Lung (tissue), 12 donors: ENCODE results near the gene LY6G6D. TPM values are rescaled to one million over a fixed set of nuclear protein-coding genes. Genes with fewer than 3 reads are reported as not detected.

Experiments used
- ATAC-seq: fragments of 200-7000 bp; cut with Tn5 transposase; one replicate; pipeline ENCODE4 v1.9.1; 2020; ENCODE audit warnings: moderate number of reproducible peaks; ENCODE audit not compliant: insufficient read depth, low FRiP score
- DNase-seq, 3 donors: peaks; one replicate each; pipeline ENCODE4 v3.0.0-alpha.2; 2013 to 2017
- H3K27ac ChIP-seq, 2 donors: one replicate each; pipeline ENCODE4 v1.5.1; 2013; ENCODE audit warnings: mild to moderate bottlenecking in 2 of 2, moderate library complexity in 2 of 2, control low read depth in 1 of 2, inconsistent platforms in 1 of 2, low read depth in 1 of 2, low read length in 1 of 2
- H3K27me3 ChIP-seq, 3 donors: one replicate each; pipeline ENCODE4 v1.5.1; 2013; ENCODE audit warnings: low read length in 2 of 3; ENCODE audit not compliant: control insufficient read depth in 3 of 3, insufficient read depth in 3 of 3
- H3K36me3 ChIP-seq, 4 donors: one replicate each; pipeline ENCODE4 v1.5.1; 2013; ENCODE audit warnings: low read length in 4 of 4, mild to moderate bottlenecking in 1 of 4, moderate library complexity in 1 of 4; ENCODE audit not compliant: control insufficient read depth in 4 of 4, insufficient read depth in 4 of 4
- H3K4me1 ChIP-seq, 5 donors: one replicate each; pipeline ENCODE4 v1.5.1; 2013; ENCODE audit warnings: low read length in 5 of 5, mild to moderate bottlenecking in 2 of 5, moderate library complexity in 1 of 5; ENCODE audit not compliant: control insufficient read depth in 5 of 5, insufficient read depth in 5 of 5
- H3K4me3 ChIP-seq: one replicate; pipeline ENCODE4 v1.5.1; 2013; ENCODE audit warnings: mild to moderate bottlenecking, control low read depth, moderate library complexity
- H3K9ac ChIP-seq, 2 donors: one replicate each; pipeline ENCODE4 v1.5.1; 2013; ENCODE audit warnings: low read length in 2 of 2, control low read depth in 1 of 2; ENCODE audit not compliant: insufficient read depth in 1 of 2
- H3K9me3 ChIP-seq, 4 donors: one replicate each; pipeline ENCODE4 v1.5.1; 2013; ENCODE audit warnings: low read length in 3 of 4, mild to moderate bottlenecking in 1 of 4, moderate library complexity in 1 of 4; ENCODE audit not compliant: control insufficient read depth in 4 of 4, insufficient read depth in 3 of 4
- WGBS, 2 donors: extraction: QIAGEN DNeasy Blood & Tissue Kit; methylation state at CpG; one replicate each; pipeline ENCODE4 v1.1.7; 2013; 5-methylcytosine and 5-hydroxymethylcytosine counted together
- polyA plus RNA-seq, 2 donors: library from polyadenylated mRNA; stranded (reverse); fragments of 200-250 nt; gene quantifications; one replicate each; pipeline ENCODE4 v1.2.1, GENCODE V29; 2013
- total RNA-seq, 2 donors: library from RNA; depleted of rRNA in 1 of 2; stranded (reverse); fragments of >200 nt in 1 of 2; gene quantifications; one replicate each; pipeline ENCODE4 v1.2.1, GENCODE V29; 2014 to 2021
- TF ChIP-seq, protein P1 (sequence below): IDR thresholded peaks from 2 replicates; pipeline ENCODE4 v1.5.1; 2012; ENCODE audit warnings: mild to moderate bottlenecking; ENCODE audit errors: control extremely low read depth, extremely low read depth
- donor health status: control.
- donor health status: control.
- donor health status: Bipolar disorder and iron deficiency.
- donor health status: healthy.
- donor health status: DM: yes; HTN: yes; CAD: no.

Gene LY6G6D
- total and polyA plus RNA-seq, 4 donors = not detected

- H3K4me3 ChIP-seq = no peak overlapping the region
- no peak overlapping the region for H3K27ac ChIP-seq
- peaks cover 0 to 4% (median 0%) of the 10 kb centered on the region in 5 donors for H3K4me1 ChIP-seq
- DNase-seq = no peak
- H3K9me3 ChIP-seq = no peaks in the 10 kb centered on the region
- ATAC-seq = no peak
- no peaks in the 10 kb centered on the region for H3K27me3 ChIP-seq
- H3K36me3 ChIP-seq = peaks cover 0 to 3% (median 0%) of the 10 kb centered on the region in 4 donors
- WGBS, 2 donors = 97 to 100% methylated on average over 8 of the region's 8 CpGs
- no peak overlapping the region for H3K9ac ChIP-seq
- TF ChIP-seq, protein P1, sequence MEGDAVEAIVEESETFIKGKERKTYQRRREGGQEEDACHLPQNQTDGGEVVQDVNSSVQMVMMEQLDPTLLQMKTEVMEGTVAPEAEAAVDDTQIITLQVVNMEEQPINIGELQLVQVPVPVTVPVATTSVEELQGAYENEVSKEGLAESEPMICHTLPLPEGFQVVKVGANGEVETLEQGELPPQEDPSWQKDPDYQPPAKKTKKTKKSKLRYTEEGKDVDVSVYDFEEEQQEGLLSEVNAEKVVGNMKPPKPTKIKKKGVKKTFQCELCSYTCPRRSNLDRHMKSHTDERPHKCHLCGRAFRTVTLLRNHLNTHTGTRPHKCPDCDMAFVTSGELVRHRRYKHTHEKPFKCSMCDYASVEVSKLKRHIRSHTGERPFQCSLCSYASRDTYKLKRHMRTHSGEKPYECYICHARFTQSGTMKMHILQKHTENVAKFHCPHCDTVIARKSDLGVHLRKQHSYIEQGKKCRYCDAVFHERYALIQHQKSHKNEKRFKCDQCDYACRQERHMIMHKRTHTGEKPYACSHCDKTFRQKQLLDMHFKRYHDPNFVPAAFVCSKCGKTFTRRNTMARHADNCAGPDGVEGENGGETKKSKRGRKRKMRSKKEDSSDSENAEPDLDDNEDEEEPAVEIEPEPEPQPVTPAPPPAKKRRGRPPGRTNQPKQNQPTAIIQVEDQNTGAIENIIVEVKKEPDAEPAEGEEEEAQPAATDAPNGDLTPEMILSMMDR = no peak
These were observed 46.2 kb downstream of the LY6G6D start for GRCh38 chr6:31761343-31761742.

- DNase-seq (no peak), ATAC-seq (no peak)
- H3K9ac ChIP-seq = no peak within 1 kb of the TSS
- peak within 1 kb of the TSS in 1 of 2 donors; percentile 54 for H3K27ac ChIP-seq
- H3K4me1 ChIP-seq = peaks cover 0 to 6% (median 0%) of the 10 kb centered on the region in 5 donors
- H3K27me3 ChIP-seq = no peaks in the 10 kb centered on the region
- H3K9me3 ChIP-seq = no peaks in the 10 kb centered on the region
- TF ChIP-seq, protein P1 = no peak
- no peak within 1 kb of the TSS for H3K4me3 ChIP-seq
- 81 to 84% methylated on average over 4 of the region's 4 CpGs for WGBS, 2 donors
- H3K36me3 ChIP-seq = peaks cover 0 to 3% (median 0%) of the 10 kb centered on the region in 4 donors
These were observed 47.2 kb downstream of the LY6G6D start, which contains the start of gene SAPCD1 for GRCh38 chr6:31762356-31762755. Gene SAPCD1, plus strand, starts transcription at chr6:31762656. Its CDS starts 399 bp downstream, at chr6:31763055.

DNA sequence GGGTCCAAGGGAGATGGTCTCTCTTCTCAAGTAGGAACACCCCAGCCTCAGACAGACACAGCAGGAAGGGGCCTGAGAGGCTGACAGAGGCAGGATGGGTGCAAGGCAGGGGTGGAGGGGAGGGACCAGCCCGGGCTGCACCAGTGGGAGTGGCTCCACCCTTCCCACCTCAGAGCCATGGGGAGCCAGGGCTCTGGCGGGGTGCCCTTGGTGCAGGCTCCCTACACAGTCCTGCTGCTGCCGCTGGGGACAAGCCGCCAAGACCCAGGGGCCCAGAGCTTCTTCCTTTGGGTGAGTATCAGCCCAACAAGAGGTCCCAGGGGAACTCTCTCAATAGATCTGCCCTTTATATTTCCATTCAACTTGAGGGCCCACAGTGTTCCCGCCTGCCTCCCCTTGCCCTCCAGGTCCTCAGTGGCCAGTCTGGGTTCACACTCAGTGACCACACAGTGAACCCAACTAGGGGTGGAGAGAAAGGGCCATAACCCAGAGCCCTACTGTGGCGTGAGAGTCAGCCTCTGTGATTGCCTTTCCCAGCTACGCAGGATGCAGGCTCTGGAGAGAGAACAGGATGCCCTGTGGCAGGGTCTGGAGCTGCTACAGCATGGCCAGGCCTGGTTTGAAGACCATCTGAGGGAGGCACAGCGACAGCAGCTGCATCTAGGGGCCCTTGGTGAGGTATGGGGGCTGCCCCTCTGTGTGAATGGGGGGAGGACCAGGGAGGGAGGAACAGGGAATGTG is 47.9 kb downstream of the LY6G6D start:
- Histone ChIP-seq H3K27ac (peak overlapping the region in 1 of 2 donors; percentile 54), H3K4me3 (no peak overlapping the region), H3K9me3 (no peaks in the 10 kb centered on the region), H3K36me3 (peaks cover 0 to 3% (median 0%) of the 10 kb centered on the region in 4 donors), H3K9ac (no peak overlapping the region), H3K4me1 (peaks cover 0 to 6% (median 0%) of the 10 kb centered on the region in 5 donors), H3K27me3 (no peaks in the 10 kb centered on the region)
- ATAC-seq = no peak
- no peak for DNase-seq
- TF ChIP-seq, protein P1 = no peak
- 78 to 84% methylated on average over 8 of the region's 8 CpGs for WGBS, 2 donors
